ENCODE measurements around the gene ZNF587B. TPM values are rescaled to one million over a fixed set of nuclear protein-coding genes. Genes with fewer than 3 reads are reported as not detected.
"Not testable (repeated sequence)": the region's sequence is repeated elsewhere in the genome, so short reads cannot be mapped to it uniquely, and the experiment has no call there.

The ZNF587B gene
- polyA plus RNA-seq, 4 donors, result 2.7 to 21.8 (median 6.5) TPM

DNA sequence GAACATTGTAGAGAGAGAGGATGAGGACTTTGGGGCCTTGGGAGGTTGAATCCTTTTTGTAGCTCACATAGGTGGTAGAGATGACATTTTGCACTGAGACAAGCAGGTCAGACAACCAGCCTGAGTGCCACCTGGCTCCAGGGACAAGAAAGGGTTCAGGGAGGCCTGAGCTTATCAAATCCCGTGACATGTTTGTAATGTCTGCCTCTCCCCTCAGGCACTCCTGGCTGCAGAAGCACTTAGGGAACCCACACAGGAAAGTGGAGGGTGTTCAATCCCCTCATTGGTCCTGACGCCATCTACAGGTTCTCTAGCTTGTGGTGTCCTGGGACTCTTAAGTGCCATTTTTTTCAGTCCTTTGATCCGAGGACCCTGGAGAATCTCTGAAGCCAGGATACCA lies 9.0 kb upstream of the ZNF587B start:
- peaks cover 0 to 23% (median 2%) of the 10 kb centered on the region in 3 donors for H3K4me1 ChIP-seq (ENCODE audit: control insufficient read depth in 3 of 3, insufficient read depth in 2 of 3, low read depth in 1 of 3, low read length in 2 of 3)
- 13 to 46% (median 40%) methylated on average over 2 to 3 of the region's 3 CpGs for WGBS, 3 donors
- peaks cover 0 to 17% (median 2%) of the 10 kb centered on the region in 3 donors for H3K36me3 ChIP-seq (ENCODE audit: control insufficient read depth in 3 of 3, insufficient read depth in 2 of 3, low read depth in 1 of 3, low read length in 3 of 3)
- DNase-seq, result peak; percentile 51 to 63
- H3K9me3 ChIP-seq (ENCODE audit: control insufficient read depth in 2 of 2, insufficient read depth in 1 of 2, low read depth in 1 of 2, low read length in 1 of 2); H3K27me3 ChIP-seq (ENCODE audit: control insufficient read depth in 3 of 3, insufficient read depth in 3 of 3, low read length in 3 of 3); FAIRE-seq: not testable (repeated sequence)
- H3K27ac ChIP-seq (ENCODE audit: low read depth in 1 of 3, low read length in 2 of 3), result peak overlapping the region in 2 of 3 donors; percentile 73 to 91
- peak overlapping the region in 2 of 3 donors; percentile 84 to 89 for H3K4me3 ChIP-seq (ENCODE audit: low read depth in 1 of 3, low read length in 3 of 3)

DNA sequence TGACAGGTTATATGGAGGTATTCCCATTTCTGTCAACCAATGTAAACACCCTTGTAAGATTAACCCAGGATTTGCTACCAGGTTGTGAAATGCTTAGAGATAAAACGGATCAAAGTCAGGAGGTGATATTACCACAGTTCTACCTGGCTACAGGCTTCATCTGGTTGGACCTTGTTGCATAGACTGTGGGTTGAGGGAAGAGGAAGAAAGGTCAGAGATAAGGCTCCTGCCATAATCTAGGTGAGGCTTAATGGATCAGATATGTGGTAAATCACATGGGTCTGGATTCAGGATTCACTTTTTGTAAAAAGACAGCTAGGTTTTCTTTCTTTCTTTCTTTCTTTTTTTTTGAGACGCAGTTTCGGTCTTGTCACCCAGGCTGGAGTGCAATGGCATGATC lies 8.6 kb upstream of the ZNF587B start:
- H3K27me3 ChIP-seq (ENCODE audit: control insufficient read depth in 3 of 3, insufficient read depth in 3 of 3, low read length in 3 of 3); H3K9me3 ChIP-seq (ENCODE audit: control insufficient read depth in 2 of 2, insufficient read depth in 1 of 2, low read depth in 1 of 2, low read length in 1 of 2); H3K4me3 ChIP-seq (ENCODE audit: low read depth in 1 of 3, low read length in 3 of 3); FAIRE-seq: not testable (repeated sequence)
- Histone ChIP-seq H3K4me1 (ENCODE audit: control insufficient read depth in 3 of 3, insufficient read depth in 2 of 3, low read depth in 1 of 3, low read length in 2 of 3) (peaks cover 0 to 21% (median 2%) of the 10 kb centered on the region in 3 donors), H3K27ac (ENCODE audit: low read depth in 1 of 3, low read length in 2 of 3) (peak overlapping the region in 1 of 3 donors; percentile 91), H3K36me3 (ENCODE audit: control insufficient read depth in 3 of 3, insufficient read depth in 2 of 3, low read depth in 1 of 3, low read length in 3 of 3) (peaks cover 2 to 21% (median 2%) of the 10 kb centered on the region in 3 donors)
- 63 to 94% (median 87%) methylated on average over 2 to 3 of the region's 3 CpGs for WGBS, 3 donors
- DNase-seq, result peak; percentile 66 to 91

DNA sequence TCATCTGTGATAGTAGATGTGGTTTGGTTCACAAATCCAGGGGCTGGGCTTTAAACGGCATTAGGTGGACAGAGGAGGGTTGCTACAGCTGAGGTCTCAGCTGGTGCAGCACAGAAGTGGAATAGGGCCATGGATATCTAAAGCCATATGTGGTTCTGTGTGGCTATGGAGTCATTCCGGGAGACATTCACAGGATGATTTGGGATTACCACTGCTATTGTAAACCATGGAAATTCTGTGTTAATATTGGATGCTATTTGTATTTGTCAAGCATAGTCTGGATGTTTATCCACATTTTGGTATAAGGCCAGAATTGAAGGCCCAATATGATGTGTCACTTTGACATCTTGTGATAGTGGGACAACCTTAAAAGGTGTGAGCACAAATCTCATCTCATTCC lies 6.9 kb upstream of the ZNF587B start:
- not testable (repeated sequence) for DNase-seq; FAIRE-seq; H3K9me3 ChIP-seq (ENCODE audit: control insufficient read depth in 2 of 2, insufficient read depth in 1 of 2, low read depth in 1 of 2, low read length in 1 of 2); H3K27ac ChIP-seq (ENCODE audit: low read depth in 1 of 3, low read length in 2 of 3); H3K4me3 ChIP-seq (ENCODE audit: low read depth in 1 of 3, low read length in 3 of 3); H3K27me3 ChIP-seq (ENCODE audit: control insufficient read depth in 3 of 3, insufficient read depth in 3 of 3, low read length in 3 of 3)
- H3K4me1 ChIP-seq (ENCODE audit: control insufficient read depth in 3 of 3, insufficient read depth in 2 of 3, low read depth in 1 of 3, low read length in 2 of 3), result peaks cover 0 to 21% (median 2%) of the 10 kb centered on the region in 3 donors
- H3K36me3 ChIP-seq (ENCODE audit: control insufficient read depth in 3 of 3, insufficient read depth in 2 of 3, low read depth in 1 of 3, low read length in 3 of 3), result peaks cover 2 to 29% (median 2%) of the 10 kb centered on the region in 3 donors
- 65 to 92% (median 82%) methylated on average over 1 to 2 of the region's 2 CpGs for WGBS, 3 donors

DNA sequence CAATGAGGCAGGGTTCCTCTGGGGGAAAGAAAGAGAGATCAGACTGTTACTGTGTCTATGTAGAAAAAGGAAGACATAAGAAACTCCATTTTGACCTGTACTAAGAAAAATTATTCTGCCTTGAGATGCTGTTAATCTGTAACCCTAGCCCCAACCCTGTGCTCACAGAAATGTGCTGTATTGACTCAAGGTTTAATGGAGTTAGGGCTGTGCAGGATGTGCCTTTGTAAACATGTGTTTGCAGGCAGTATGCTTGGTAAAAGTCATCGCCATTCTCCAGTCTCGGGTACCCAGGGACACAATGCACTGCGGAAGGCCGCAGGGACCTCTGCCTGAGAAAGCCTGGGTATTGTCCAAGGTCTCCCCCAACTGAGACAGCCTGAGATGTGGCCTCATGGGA lies 6.5 kb upstream of the ZNF587B start:
- not testable (repeated sequence) for H3K27me3 ChIP-seq (ENCODE audit: control insufficient read depth in 3 of 3, insufficient read depth in 3 of 3, low read length in 3 of 3); FAIRE-seq; H3K9me3 ChIP-seq (ENCODE audit: control insufficient read depth in 2 of 2, insufficient read depth in 1 of 2, low read depth in 1 of 2, low read length in 1 of 2); H3K4me3 ChIP-seq (ENCODE audit: low read depth in 1 of 3, low read length in 3 of 3); DNase-seq
- Histone ChIP-seq H3K27ac (ENCODE audit: low read depth in 1 of 3, low read length in 2 of 3) (peak overlapping the region in 1 of 3 donors; percentile 15), H3K36me3 (ENCODE audit: control insufficient read depth in 3 of 3, insufficient read depth in 2 of 3, low read depth in 1 of 3, low read length in 3 of 3) (peaks cover 2 to 32% (median 2%) of the 10 kb centered on the region in 3 donors), H3K4me1 (ENCODE audit: control insufficient read depth in 3 of 3, insufficient read depth in 2 of 3, low read depth in 1 of 3, low read length in 2 of 3) (peaks cover 0 to 22% (median 2%) of the 10 kb centered on the region in 3 donors)
- 56 to 74% (median 59%) methylated on average over 4 of the region's 4 CpGs for WGBS, 3 donors

DNA sequence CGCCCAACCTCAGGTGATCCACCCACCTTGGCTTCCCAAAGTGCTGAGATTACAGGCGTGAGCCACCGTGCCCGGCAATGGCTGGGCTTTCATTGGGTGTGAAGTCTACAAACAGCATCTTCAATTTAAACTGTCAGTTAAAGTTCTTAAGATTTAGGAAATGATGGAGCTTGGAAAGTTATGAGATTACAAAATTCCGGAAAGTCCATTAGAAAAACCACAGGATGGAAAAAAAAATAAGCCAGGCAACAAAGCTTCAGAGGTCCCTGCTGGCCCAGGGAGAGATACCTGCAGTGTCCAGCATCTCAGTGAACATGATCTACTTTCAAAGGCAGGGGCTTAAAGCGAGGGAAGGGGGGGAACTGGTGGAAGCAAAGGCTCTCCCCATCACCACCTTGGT lies 4.6 kb upstream of the ZNF587B start:
- peaks cover 2 to 36% (median 2%) of the 10 kb centered on the region in 3 donors for H3K36me3 ChIP-seq (ENCODE audit: control insufficient read depth in 3 of 3, insufficient read depth in 2 of 3, low read depth in 1 of 3, low read length in 3 of 3)
- no peak overlapping the region for H3K4me3 ChIP-seq (ENCODE audit: low read depth in 1 of 3, low read length in 3 of 3)
- H3K27me3 ChIP-seq (ENCODE audit: control insufficient read depth in 3 of 3, insufficient read depth in 3 of 3, low read length in 3 of 3), result no peaks in the 10 kb centered on the region
- no peak overlapping the region for H3K27ac ChIP-seq (ENCODE audit: low read depth in 1 of 3, low read length in 2 of 3)
- 92 to 96% (median 95%) methylated on average over 6 of the region's 6 CpGs for WGBS, 3 donors
- peaks cover 0 to 4% of the 10 kb centered on the region in 2 donors for H3K9me3 ChIP-seq (ENCODE audit: control insufficient read depth in 2 of 2, insufficient read depth in 1 of 2, low read depth in 1 of 2, low read length in 1 of 2)
- DNase-seq, result no peak
- H3K4me1 ChIP-seq (ENCODE audit: control insufficient read depth in 3 of 3, insufficient read depth in 2 of 3, low read depth in 1 of 3, low read length in 2 of 3), result peaks cover 0 to 34% (median 2%) of the 10 kb centered on the region in 3 donors
- no peak for FAIRE-seq

DNA sequence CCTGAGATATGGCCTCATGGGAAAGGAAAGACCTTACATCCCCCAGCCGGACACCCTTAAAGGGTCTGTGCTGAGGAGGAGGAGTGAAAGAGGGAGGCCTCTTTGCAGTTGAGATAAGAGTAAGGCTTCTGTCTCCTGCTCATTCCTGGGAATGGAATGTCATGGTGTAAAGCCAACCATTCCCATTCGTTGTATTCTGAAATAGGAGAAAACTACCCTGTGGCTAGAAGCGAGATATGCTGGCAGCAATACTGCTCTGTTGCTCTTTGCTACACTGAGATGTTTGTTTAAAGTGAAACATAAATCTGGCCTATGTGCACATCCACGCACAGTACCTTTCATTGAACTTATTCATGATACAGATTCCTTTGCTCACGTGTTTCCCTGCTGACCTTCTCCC lies 783 bp upstream of the ZNF587B start:
- peaks cover 0 to 20% (median 0%) of the 10 kb centered on the region in 3 donors for H3K4me1 ChIP-seq (ENCODE audit: control insufficient read depth in 3 of 3, insufficient read depth in 2 of 3, low read depth in 1 of 3, low read length in 2 of 3)
- no peaks in the 10 kb centered on the region for H3K27me3 ChIP-seq (ENCODE audit: control insufficient read depth in 3 of 3, insufficient read depth in 3 of 3, low read length in 3 of 3)
- H3K4me3 ChIP-seq (ENCODE audit: low read depth in 1 of 3, low read length in 3 of 3), result no peak overlapping the region
- 80 to 89% (median 81%) methylated on average over 5 of the region's 5 CpGs for WGBS, 3 donors
- peak overlapping the region in 1 of 3 donors; percentile 68 for H3K27ac ChIP-seq (ENCODE audit: low read depth in 1 of 3, low read length in 2 of 3)
- DNase-seq (no peak), FAIRE-seq (no peak)
- H3K9me3 ChIP-seq (ENCODE audit: control insufficient read depth in 2 of 2, insufficient read depth in 1 of 2, low read depth in 1 of 2, low read length in 1 of 2), result no peaks in the 10 kb centered on the region
- peaks cover 2 to 41% (median 2%) of the 10 kb centered on the region in 3 donors for H3K36me3 ChIP-seq (ENCODE audit: control insufficient read depth in 3 of 3, insufficient read depth in 2 of 3, low read depth in 1 of 3, low read length in 3 of 3)

DNA sequence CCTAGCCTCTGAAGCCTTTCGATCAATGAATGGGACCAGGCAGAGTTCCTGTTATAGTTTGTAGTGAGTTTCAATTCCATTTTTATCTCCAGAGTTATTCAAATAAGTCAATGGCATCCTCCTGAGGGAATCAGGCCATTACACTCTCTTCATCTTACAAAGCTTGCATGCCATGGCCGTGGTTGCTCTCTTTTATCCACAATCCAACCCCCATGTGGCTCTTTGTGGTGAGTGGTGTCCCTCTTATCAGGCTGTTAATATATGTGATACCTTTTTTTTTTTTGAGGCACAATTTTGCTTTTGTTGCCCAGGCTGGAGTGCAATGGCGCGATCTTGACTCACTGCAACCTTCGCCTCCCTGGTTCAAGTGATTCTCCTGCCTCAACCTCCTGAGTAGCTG lies 6.9 kb downstream of the ZNF587B start:
- H3K27ac ChIP-seq (ENCODE audit: low read depth in 1 of 3, low read length in 2 of 3); DNase-seq; H3K9me3 ChIP-seq (ENCODE audit: control insufficient read depth in 2 of 2, insufficient read depth in 1 of 2, low read depth in 1 of 2, low read length in 1 of 2); FAIRE-seq; H3K4me1 ChIP-seq (ENCODE audit: control insufficient read depth in 3 of 3, insufficient read depth in 2 of 3, low read depth in 1 of 3, low read length in 2 of 3); H3K4me3 ChIP-seq (ENCODE audit: low read depth in 1 of 3, low read length in 3 of 3); H3K27me3 ChIP-seq (ENCODE audit: control insufficient read depth in 3 of 3, insufficient read depth in 3 of 3, low read length in 3 of 3): not testable (repeated sequence)
- H3K36me3 ChIP-seq (ENCODE audit: control insufficient read depth in 3 of 3, insufficient read depth in 2 of 3, low read depth in 1 of 3, low read length in 3 of 3), result peaks cover 6 to 33% (median 9%) of the 10 kb centered on the region in 3 donors
- WGBS, 3 donors, result 93 to 97% (median 96%) methylated on average over 5 of the region's 5 CpGs

DNA sequence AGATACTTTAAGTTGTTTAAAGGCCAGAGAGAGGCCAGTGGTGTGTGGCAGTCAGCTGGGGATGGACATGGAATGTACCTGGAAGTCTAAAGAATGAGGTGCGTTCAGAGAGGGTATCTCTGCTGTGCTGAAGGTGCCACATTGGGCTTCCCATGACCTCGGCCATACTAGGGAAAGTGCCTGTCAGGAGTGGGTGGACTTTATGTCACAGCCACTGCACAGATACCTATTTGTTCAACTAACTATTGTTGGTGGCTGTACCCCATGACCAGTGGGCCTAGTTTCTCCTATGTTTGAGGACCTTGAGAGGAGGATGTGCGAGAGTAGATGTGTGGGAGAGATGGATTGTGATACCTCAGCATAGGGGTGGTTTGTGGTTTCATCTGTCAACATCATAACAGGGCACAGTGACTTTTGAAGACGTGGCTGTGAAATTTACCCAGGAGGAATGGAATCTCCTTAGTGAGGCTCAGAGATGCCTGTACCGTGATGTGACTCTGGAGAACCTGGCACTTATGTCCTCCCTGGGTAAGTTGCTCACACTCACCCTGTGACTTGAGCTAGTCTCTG lies 8.6 kb downstream of the ZNF587B start:
- H3K9me3 ChIP-seq (ENCODE audit: control insufficient read depth in 2 of 2, insufficient read depth in 1 of 2, low read depth in 1 of 2, low read length in 1 of 2); FAIRE-seq; H3K4me1 ChIP-seq (ENCODE audit: control insufficient read depth in 3 of 3, insufficient read depth in 2 of 3, low read depth in 1 of 3, low read length in 2 of 3); H3K27ac ChIP-seq (ENCODE audit: low read depth in 1 of 3, low read length in 2 of 3); H3K4me3 ChIP-seq (ENCODE audit: low read depth in 1 of 3, low read length in 3 of 3); DNase-seq; H3K27me3 ChIP-seq (ENCODE audit: control insufficient read depth in 3 of 3, insufficient read depth in 3 of 3, low read length in 3 of 3): not testable (repeated sequence)
- peaks cover 8 to 37% (median 15%) of the 10 kb centered on the region in 3 donors for H3K36me3 ChIP-seq (ENCODE audit: control insufficient read depth in 3 of 3, insufficient read depth in 2 of 3, low read depth in 1 of 3, low read length in 3 of 3)
- 87 to 100% (median 92%) methylated on average over 4 to 5 of the region's 5 CpGs for WGBS, 3 donors

Data from small intestine (tissue), 7 donors.